Measurements from ENCODE around the gene LPAR1.

The LPAR1 gene

GRCh38 chr9:110912419-110913291 is 125.6 kb downstream of the LPAR1 start:
- TF ChIP-seq CTCF (conservative IDR thresholded peaks at IDR 0.05; ENCODE audit: control insufficient read depth, insufficient read depth, low read depth, low read length) = no peak
- H3K4me3 ChIP-seq (ENCODE audit: control insufficient read depth, low read depth, low read length) = no peak overlapping the region
- DNase-seq (ENCODE audit: low read depth) = peak; percentile 92

- DNase-seq (ENCODE audit: low read depth) = peak; percentile 84
- H3K4me3 ChIP-seq (ENCODE audit: control insufficient read depth, low read depth, low read length) = no peak overlapping the region
- no peak for TF ChIP-seq CTCF (conservative IDR thresholded peaks at IDR 0.05; ENCODE audit: control insufficient read depth, insufficient read depth, low read depth, low read length)
Observed at GRCh38 chr9:110911659-110912418, 126.4 kb downstream of the LPAR1 start.

- no peak for TF ChIP-seq CTCF (conservative IDR thresholded peaks at IDR 0.05; ENCODE audit: control insufficient read depth, insufficient read depth, low read depth, low read length)
- DNase-seq (ENCODE audit: low read depth) = no peak
Observed at GRCh38 chr9:110908894-110909293, 129.4 kb downstream of the LPAR1 start.

GRCh38 chr9:110900917-110901316 is 137.4 kb downstream of the LPAR1 start:
- peak; percentile 71 for DNase-seq (ENCODE audit: low read depth)
- H3K4me3 ChIP-seq (ENCODE audit: control insufficient read depth, low read depth, low read length) = no peak overlapping the region
- no peak for TF ChIP-seq CTCF (conservative IDR thresholded peaks at IDR 0.05; ENCODE audit: control insufficient read depth, insufficient read depth, low read depth, low read length)

More at GRCh38 chr9:110908894-110909293, 129.4 kb downstream of the LPAR1 start:
- H3K4me3 ChIP-seq (ENCODE audit: control insufficient read depth, low read depth, low read length) = no peak overlapping the region

GRCh38 chr9:110900456-110900855 is 137.8 kb downstream of the LPAR1 start:
- no peak for TF ChIP-seq CTCF (conservative IDR thresholded peaks at IDR 0.05; ENCODE audit: control insufficient read depth, insufficient read depth, low read depth, low read length)
- H3K4me3 ChIP-seq (ENCODE audit: control insufficient read depth, low read depth, low read length) = no peak overlapping the region
- DNase-seq (ENCODE audit: low read depth) = peak; percentile 53

GRCh38 chr9:110898866-110899265 is 139.4 kb downstream of the LPAR1 start:
- no peak for DNase-seq (ENCODE audit: low read depth)
- no peak for TF ChIP-seq CTCF (conservative IDR thresholded peaks at IDR 0.05; ENCODE audit: control insufficient read depth, insufficient read depth, low read depth, low read length)
- no peak overlapping the region for H3K4me3 ChIP-seq (ENCODE audit: control insufficient read depth, low read depth, low read length)

Data from fibroblast of mammary gland (primary cell).